Neuron (in vitro differentiated cells): ENCODE data around the gene ARID3C.
"Not testable (repeated sequence)": the region's sequence is repeated elsewhere in the genome, so short reads cannot be mapped to it uniquely, and the experiment has no call there.

Experiments
- H2AFZ ChIP-seq: one replicate; pipeline ENCODE4 v1.6.1; 2013; ENCODE audit warnings: low read depth, mild to moderate bottlenecking, inconsistent platforms, low read length, moderate library complexity
- H3K27me3 ChIP-seq: one replicate; pipeline ENCODE4 v1.6.1; 2013; ENCODE audit warnings: low read length; ENCODE audit not compliant: insufficient read depth
- H3K36me3 ChIP-seq: one replicate; pipeline ENCODE4 v1.6.1; 2013; ENCODE audit warnings: low read length; ENCODE audit not compliant: insufficient read depth
- H3K4me1 ChIP-seq: one replicate; pipeline ENCODE4 v1.6.1; 2013; ENCODE audit warnings: low read length; ENCODE audit not compliant: insufficient read depth
- H3K4me3 ChIP-seq: 2 replicates; pipeline ENCODE4 v1.5.1; 2013; ENCODE audit warnings: mild to moderate bottlenecking, low read length, moderate library complexity
- H3K9me3 ChIP-seq: one replicate; pipeline ENCODE4 v1.6.1; 2013; ENCODE audit warnings: low read length

The ARID3C gene

DNA sequence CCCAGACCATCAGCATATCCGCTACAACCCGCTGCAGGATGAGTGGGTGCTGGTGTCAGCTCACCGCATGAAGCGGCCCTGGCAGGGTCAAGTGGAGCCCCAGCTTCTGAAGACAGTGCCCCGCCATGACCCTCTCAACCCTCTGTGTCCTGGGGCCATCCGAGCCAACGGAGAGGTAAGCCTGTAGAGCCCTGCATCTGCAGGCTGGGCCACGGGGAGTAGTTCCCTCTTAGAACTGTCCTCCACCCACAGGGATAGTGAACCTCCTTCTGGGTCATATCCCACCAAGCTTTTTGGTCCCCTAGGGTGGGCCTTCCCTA is 18.2 kb upstream of the ARID3C start:
- Histone ChIP-seq H3K9me3 (no peaks in the 10 kb centered on the region), H3K27me3 (no peaks in the 10 kb centered on the region), H2AFZ (peak overlapping the region; percentile 71), H3K36me3 (peaks cover 13% of the 10 kb centered on the region), H3K4me1 (peaks cover 26% of the 10 kb centered on the region), H3K4me3 (peak overlapping the region; percentile 80)

DNA sequence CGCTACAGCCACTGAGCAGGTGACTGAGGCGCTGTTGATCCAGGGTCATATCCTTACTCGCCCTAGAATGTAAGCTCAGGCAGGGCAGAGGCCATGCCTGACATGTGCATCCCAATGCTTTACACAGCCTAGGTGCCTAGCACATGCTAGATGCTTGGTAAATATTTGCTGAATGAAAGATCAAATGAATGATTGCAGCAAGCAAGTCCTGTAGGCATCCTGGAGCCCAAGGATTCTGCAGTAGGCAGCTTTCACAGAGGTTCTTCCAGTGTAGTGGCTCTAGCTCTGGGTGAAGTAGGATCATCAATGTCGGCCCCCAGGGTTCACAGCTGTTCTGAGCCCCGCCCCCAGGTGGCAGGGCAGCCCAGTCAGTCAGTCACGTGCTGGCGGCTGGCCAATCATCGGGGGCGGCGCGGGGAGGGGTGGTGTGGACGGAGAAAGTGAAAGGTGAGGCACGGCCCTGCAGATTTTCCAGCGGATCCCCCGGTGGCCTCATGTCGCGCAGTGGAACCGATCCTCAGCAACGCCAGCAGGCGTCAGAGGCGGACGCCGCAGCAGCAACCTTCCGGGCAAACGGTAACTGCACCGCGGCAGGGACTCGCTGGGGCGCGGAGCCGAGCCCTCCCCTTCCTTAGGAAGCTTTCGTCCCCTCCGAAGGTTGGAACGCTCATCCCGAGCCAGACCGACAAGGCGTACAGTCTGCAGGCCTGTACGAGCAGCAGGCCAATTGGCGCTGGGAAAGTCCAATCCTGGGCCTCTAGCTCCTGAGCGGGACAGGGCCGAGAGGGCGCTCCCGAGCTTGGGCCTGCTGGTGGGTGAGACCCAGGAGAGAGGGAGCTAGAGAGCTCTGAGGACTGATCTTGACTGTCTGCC is 17.6 kb upstream of the ARID3C start, which contains the start of gene GALT:
Gene GALT (plus strand): TSS at position 465 of the 873 bp plus-strand sequence. CDS start 30 bp downstream, at position 495.
- Histone ChIP-seq H3K4me1 (peaks cover 22% of the 10 kb centered on the region), H3K27me3 (no peaks in the 10 kb centered on the region), H3K9me3 (no peaks in the 10 kb centered on the region), H3K36me3 (peaks cover 13% of the 10 kb centered on the region), H2AFZ (peak within 1 kb of the TSS; percentile 71), H3K4me3 (peak within 1 kb of the TSS; percentile 80)

DNA sequence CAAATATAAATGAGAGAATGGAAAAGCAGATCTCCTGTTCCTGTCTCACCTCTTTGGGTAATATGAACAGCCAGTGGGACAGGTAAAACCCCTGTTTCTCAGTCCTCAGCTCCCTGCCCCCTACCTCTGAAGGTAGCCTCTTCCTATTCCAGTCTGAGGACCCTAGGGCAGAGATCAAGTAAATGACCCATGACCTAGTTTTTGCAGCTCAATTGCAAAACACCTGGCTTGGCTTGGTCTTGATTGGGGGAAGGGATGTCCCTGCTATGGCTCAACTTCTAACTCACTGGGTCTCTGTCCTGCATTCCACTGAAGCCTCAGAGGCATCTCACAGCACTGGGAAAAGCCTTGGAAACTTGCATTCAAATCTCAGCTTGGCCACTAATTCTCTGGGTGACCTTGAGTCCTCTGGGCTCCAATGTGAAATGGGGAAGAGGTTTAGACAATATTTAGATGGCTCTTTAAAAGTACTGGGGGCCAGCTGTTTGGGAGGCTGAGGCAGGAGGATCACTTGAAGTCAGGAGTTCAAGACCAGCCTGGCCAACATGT is 16.0 kb upstream of the ARID3C start:
- Histone ChIP-seq H3K9me3 (no peaks in the 10 kb centered on the region), H2AFZ (no peak overlapping the region), H3K36me3 (peaks cover 13% of the 10 kb centered on the region), H3K4me1 (peaks cover 15% of the 10 kb centered on the region), H3K27me3 (no peaks in the 10 kb centered on the region), H3K4me3 (no peak overlapping the region)

DNA sequence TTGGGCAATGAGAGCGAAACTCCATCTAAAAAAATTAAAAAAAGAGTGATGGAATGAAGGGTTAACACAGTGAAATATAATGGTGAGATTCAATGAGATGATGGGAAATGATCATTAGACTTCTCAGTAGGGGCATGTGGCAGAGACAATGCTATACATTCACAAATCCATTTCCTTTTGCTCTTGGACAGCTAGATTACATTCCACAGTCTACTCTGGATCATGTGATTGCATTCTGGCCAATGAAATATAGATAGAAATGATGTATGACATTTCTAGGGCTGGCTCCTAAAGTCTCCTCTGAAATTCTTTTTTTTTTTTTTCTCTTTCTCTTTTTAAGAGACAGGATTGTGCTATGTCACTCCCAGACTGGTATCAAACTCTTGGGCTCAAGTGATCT is 13.8 kb upstream of the ARID3C start:
- peaks cover 16% of the 10 kb centered on the region for H3K4me1 ChIP-seq
- no peak overlapping the region for H3K4me3 ChIP-seq
- H3K27me3 ChIP-seq: no peaks in the 10 kb centered on the region
- H3K9me3 ChIP-seq: no peaks in the 10 kb centered on the region
- no peaks in the 10 kb centered on the region for H3K36me3 ChIP-seq
- H2AFZ ChIP-seq: no peak overlapping the region

DNA sequence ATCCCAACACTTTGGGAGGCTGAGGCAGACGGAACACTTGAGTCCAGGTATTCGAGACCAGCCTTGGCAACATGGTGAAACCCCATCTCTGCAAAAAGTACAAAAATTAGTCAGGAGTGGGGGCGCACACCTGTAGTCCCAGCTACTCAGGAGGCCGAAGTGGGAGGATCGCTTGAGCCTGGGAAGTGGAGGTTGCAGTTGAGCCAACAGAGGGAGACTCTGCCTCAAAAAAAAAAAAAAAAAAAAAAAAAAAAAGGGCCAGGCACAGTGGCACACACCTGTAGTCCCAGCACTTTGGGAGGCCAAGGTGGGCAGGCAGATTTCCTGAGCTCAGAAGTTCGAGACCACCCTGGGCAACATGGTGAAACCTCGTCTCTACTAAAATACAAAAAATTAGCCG is 10.5 kb upstream of the ARID3C start:
- H3K9me3 ChIP-seq, H3K36me3 ChIP-seq, H3K27me3 ChIP-seq, H2AFZ ChIP-seq, H3K4me3 ChIP-seq: not testable (repeated sequence)
- H3K4me1 ChIP-seq: peaks cover 11% of the 10 kb centered on the region

DNA sequence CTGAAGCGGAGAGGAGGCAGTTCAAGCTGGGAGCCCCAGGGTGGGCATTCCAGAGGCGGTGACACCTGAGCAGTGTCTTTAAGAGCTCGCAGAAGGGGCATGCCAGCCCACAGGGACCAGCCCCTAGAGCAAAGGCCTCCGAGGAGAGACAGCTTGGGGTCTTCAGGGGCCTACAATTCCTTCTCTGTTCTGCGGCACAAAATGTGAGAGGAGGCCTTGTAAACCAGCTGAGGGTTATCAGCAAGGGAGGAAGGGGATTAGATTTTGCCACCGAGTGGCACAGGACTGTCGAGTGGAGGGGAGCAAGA is 9.2 kb upstream of the ARID3C start:
- H3K4me1 ChIP-seq: peaks cover 11% of the 10 kb centered on the region
- peaks cover 7% of the 10 kb centered on the region for H3K36me3 ChIP-seq
- peak overlapping the region; percentile 71 for H3K4me3 ChIP-seq
- H3K9me3 ChIP-seq: no peaks in the 10 kb centered on the region
- peak overlapping the region; percentile 71 for H2AFZ ChIP-seq
- H3K27me3 ChIP-seq: no peaks in the 10 kb centered on the region

DNA sequence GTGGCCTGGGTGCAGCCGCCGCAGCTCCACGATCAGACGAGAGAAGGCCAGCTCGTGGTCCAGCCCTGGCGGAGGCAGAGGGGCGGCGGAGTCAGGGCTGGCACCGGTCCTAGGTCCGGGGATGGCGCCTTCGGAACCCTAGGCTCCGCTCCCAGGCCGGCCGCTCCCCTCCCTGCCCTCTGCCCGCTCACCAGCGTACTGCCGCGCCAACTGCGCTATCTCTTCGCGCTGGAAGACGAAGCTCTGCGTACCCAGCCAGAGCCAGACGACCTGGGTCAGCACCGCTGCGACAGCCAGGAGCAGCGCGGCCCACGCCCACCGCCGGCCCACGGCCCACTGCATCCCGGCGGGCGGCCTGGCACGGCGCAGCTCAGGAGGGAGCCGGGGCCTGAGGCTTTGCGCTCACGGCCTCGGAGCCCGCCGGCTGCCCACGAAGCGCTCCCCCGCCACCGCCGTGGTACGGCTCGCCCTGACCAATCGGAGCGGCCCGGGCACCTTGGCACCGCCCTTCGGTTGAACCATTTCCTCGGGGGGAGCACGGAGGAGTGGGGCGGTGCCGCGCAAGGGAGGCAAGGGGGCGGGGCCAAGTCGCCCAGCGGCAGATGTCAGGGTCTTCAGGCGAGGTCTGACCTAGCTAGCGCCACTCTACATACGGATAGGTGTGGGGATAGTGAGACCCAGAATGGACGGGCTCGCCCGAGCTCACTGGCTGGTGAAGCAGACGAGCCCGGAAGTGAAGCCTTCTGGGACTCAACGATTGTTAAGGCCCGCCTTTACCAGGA is 8.7 kb upstream of the ARID3C start, which contains the start of gene SIGMAR1:
Gene SIGMAR1 (minus strand): TSS at position 432 of the 782 bp plus-strand sequence. CDS start 90 bp downstream, at position 342.
- Histone ChIP-seq H3K36me3 (peaks cover 7% of the 10 kb centered on the region), H3K27me3 (no peaks in the 10 kb centered on the region), H2AFZ (peak within 1 kb of the TSS; percentile 71), H3K4me1 (peaks cover 11% of the 10 kb centered on the region), H3K9me3 (no peaks in the 10 kb centered on the region), H3K4me3 (peak within 1 kb of the TSS; percentile 71)

DNA sequence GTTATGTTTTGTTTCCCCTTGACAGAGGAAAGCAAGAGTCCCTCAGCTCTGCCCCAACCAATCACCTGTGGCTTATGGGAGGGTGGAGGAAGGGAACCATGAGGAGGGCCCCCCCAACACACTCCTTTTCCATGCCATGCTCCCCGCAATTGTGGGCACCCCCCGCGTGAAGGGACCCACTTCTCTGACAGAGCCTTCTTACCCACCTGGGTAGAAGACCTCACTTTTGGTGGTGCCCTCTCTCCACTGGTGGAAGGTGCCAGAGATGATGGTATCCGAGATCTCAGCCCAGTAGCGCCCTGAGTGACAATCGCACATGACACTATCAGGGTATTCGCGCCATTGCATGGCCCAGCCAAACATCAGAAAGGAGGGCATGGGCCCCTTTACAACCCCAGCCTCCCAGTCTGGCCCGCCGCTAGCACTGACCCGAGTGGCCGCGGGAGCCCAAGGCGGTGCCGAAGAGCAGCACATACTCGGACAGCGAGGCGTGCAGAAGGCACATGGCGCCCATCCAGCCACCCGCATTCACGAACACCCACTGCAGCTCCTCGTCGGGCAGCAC is 8.0 kb upstream of the ARID3C start:
- Histone ChIP-seq H3K4me3 (peak overlapping the region; percentile 71), H3K36me3 (peaks cover 7% of the 10 kb centered on the region), H3K4me1 (peaks cover 11% of the 10 kb centered on the region), H3K9me3 (no peaks in the 10 kb centered on the region), H2AFZ (peak overlapping the region; percentile 71), H3K27me3 (no peaks in the 10 kb centered on the region)

DNA sequence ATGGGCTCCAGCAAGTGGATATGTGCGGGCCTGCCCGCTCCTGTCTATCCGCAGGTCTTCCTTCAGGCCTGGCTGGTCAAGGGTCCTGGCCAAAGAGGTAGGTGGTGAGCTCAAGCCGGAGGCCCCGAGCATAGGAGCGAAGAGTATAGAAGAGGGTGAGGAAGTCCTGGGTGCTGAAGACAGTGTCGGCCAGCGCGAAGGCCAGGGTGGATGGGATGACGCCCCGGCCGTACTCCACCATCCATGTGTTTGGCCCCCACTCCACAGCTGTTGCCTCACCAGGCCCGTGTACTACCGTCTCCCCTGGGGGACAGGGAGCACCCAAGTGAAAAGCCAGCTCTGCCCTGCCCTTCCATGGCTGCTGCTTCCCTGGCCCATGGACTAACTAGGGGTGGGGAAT is 6.7 kb upstream of the ARID3C start:
- H3K9me3 ChIP-seq: no peaks in the 10 kb centered on the region
- no peak overlapping the region for H3K4me3 ChIP-seq
- H2AFZ ChIP-seq: no peak overlapping the region
- peaks cover 7% of the 10 kb centered on the region for H3K36me3 ChIP-seq
- H3K4me1 ChIP-seq: peaks cover 11% of the 10 kb centered on the region
- peaks cover 8% of the 10 kb centered on the region for H3K27me3 ChIP-seq

DNA sequence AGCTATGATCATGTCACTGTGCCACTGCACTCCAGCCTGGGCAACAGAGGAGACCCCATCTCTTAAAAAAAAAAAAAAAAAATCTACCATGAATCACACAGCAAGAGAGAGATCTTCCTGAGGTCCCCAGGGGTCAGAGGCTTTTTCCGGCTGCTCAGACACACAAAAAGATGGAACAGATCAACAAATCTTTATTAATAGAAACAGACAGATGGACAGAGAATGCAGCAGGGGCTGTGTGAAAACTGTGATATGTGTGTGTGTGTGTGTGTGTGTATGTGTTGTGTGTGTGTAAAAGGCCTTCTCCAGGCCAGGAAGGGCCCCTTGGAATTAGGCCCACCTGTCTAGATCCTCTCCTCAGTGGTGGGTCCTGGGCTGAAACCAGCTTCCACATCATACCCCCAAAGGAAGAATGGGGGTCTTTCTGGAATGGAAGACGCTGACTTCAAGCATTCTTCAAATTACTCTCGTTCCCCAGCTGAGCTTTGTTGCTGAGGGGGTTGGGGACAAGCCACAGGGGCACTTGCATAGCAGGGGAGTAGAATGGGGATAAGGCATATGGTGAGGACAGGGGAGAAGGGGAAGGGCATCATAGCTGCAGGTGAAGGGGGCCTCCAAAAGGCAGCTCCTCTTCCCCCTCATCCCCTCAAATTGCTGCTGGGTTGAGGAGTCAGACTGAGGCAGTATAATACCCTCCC is 5.8 kb upstream of the ARID3C start:
- Histone ChIP-seq H3K27me3 (peaks cover 17% of the 10 kb centered on the region), H3K4me3 (no peak overlapping the region), H3K36me3 (peaks cover 7% of the 10 kb centered on the region), H3K4me1 (peaks cover 11% of the 10 kb centered on the region), H2AFZ (no peak overlapping the region), H3K9me3 (no peaks in the 10 kb centered on the region)

DNA sequence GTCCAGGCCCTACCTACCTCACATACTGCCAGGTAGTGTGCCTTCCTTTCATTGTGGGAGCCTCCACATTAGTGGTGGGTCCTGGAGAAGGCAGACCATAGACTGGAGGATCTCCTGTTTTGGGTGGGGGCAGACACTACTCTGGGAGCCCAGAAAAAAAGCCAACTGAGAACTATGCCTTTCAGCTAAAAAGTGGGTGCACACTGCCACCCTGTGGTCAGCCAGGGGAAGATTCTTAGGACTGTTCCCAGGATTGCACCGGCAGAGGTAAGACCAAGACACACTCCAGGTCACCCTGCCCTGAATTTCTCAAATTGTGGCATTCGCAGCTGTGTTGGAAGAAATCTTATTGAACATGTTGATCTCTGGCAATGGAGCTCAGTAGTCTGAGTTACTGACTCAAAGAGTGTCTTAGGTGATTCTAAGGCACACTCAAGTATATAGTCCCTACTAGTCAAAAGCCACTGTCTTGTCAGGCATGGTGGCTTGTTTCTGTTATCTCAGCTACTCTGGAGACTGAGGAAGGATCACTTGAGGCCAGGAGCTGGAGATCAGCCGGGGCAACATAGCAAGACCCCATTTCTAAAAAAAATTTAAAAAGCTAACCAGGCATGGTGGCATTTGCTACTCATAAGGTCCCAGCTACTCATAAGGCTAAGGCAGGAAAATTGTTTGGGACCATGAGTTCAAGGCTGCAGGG is 5.1 kb upstream of the ARID3C start:
- Histone ChIP-seq H3K4me1 (peaks cover 16% of the 10 kb centered on the region), H3K27me3 (peaks cover 22% of the 10 kb centered on the region), H3K36me3 (peaks cover 7% of the 10 kb centered on the region), H2AFZ (no peak overlapping the region), H3K4me3 (no peak overlapping the region), H3K9me3 (no peaks in the 10 kb centered on the region)

DNA sequence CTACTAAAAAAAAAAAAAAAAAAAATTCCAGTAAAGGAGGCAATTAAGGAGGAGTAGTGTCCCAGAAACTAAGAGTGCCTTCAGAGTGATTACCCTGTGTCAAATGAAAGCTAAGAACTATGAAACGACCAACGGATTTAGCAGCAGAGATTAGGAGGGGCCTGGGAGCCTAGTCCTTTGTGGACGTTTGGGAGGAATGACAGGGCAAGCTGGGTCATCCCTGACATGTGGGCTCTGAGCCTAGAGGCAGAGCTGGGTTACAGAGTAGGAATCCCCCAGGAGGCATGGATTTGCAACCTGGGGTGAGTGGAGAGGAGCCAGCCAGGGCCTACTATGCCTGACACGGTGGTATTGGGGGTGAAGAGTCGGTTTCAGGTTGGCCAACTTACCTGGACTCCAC is 4.3 kb upstream of the ARID3C start:
- Histone ChIP-seq H3K4me3 (no peak overlapping the region), H2AFZ (no peak overlapping the region), H3K4me1 (peaks cover 19% of the 10 kb centered on the region), H3K36me3 (peaks cover 7% of the 10 kb centered on the region), H3K27me3 (peaks cover 29% of the 10 kb centered on the region), H3K9me3 (no peaks in the 10 kb centered on the region)
